NB4 (cell line): ENCODE measurements around the gene TCF25.
A peak's percentile ranks its signal among the peaks of the same experiment; 100 is the strongest.

Source experiments
- MAX ChIP-seq: IDR thresholded peaks from 2 replicates; pipeline ENCODE4 v1.6.1; 2011; ENCODE audit warnings: low read depth, low read length
- MYC ChIP-seq: IDR thresholded peaks from 2 replicates; pipeline ENCODE4 v1.6.1; 2011; ENCODE audit warnings: low read depth, low read length
- POLR2A ChIP-seq: IDR thresholded peaks from 2 replicates; pipeline ENCODE4 v1.6.1; 2011; ENCODE audit warnings: mild to moderate bottlenecking; ENCODE audit not compliant: insufficient read length; ENCODE audit errors: extremely low read depth
- TF ChIP-seq, protein P1 (sequence below): IDR thresholded peaks from one replicate; pipeline ENCODE4 v1.5.1; 2012; ENCODE audit warnings: low read depth, low read length

GRCh38 chr16:89860747-89861304 is 12.6 kb upstream of the TCF25 start:
- TF ChIP-seq, protein P1, sequence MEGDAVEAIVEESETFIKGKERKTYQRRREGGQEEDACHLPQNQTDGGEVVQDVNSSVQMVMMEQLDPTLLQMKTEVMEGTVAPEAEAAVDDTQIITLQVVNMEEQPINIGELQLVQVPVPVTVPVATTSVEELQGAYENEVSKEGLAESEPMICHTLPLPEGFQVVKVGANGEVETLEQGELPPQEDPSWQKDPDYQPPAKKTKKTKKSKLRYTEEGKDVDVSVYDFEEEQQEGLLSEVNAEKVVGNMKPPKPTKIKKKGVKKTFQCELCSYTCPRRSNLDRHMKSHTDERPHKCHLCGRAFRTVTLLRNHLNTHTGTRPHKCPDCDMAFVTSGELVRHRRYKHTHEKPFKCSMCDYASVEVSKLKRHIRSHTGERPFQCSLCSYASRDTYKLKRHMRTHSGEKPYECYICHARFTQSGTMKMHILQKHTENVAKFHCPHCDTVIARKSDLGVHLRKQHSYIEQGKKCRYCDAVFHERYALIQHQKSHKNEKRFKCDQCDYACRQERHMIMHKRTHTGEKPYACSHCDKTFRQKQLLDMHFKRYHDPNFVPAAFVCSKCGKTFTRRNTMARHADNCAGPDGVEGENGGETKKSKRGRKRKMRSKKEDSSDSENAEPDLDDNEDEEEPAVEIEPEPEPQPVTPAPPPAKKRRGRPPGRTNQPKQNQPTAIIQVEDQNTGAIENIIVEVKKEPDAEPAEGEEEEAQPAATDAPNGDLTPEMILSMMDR, result peak; percentile 93
- TF ChIP-seq POLR2A (no peak), MAX (no peak), MYC (no peak)
